HS-27A (cell line): ENCODE measurements around the gene FAM210B.
"Not testable (repeated sequence)": the region's sequence is repeated elsewhere in the genome, so short reads cannot be mapped to it uniquely, and the experiment has no call there.

Experiments used
- DNase-seq: peaks from one replicate; pipeline ENCODE4 v3.0.0-alpha.2; 2012; ENCODE audit warnings: low read depth, missing footprints

Gene FAM210B

GRCh38 chr20:56358600-56359211 lies at the start of gene FAM210B:
Gene FAM210B, plus strand, starts transcription at chr20:56358974. Its CDS starts 32 bp downstream, at chr20:56359006.
- peak; percentile 52 for DNase-seq

GRCh38 chr20:56316051-56316450 lies 42.7 kb upstream of the FAM210B start:
- DNase-seq: no peak

GRCh38 chr20:56316483-56316882 lies 42.3 kb upstream of the FAM210B start:
- no peak for DNase-seq

- DNase-seq: no peak
Observed at GRCh38 chr20:56322681-56323080, 36.1 kb upstream of the FAM210B start.

GRCh38 chr20:56323206-56323605 lies 35.6 kb upstream of the FAM210B start:
- no peak for DNase-seq

- no peak for DNase-seq
Observed at GRCh38 chr20:56323656-56324055, 35.1 kb upstream of the FAM210B start.

- DNase-seq: no peak
Observed at GRCh38 chr20:56324806-56325205, 34.0 kb upstream of the FAM210B start.

GRCh38 chr20:56328861-56329260 lies 29.9 kb upstream of the FAM210B start:
- DNase-seq: no peak

- DNase-seq: not testable (repeated sequence)
Observed at GRCh38 chr20:56336709-56337108, 22.1 kb upstream of the FAM210B start.

- DNase-seq: no peak
Observed at GRCh38 chr20:56342783-56343182, 16.0 kb upstream of the FAM210B start.

- no peak for DNase-seq
Observed at GRCh38 chr20:56343861-56344381, 14.9 kb upstream of the FAM210B start.

- DNase-seq: no peak
Observed at GRCh38 chr20:56345911-56346310, 12.9 kb upstream of the FAM210B start.

- DNase-seq: no peak
Observed at GRCh38 chr20:56347628-56348304, 11.0 kb upstream of the FAM210B start.

- DNase-seq: no peak
Observed at GRCh38 chr20:56348305-56348693, 10.5 kb upstream of the FAM210B start.

GRCh38 chr20:56348746-56349145 lies 10.0 kb upstream of the FAM210B start:
- no peak for DNase-seq

GRCh38 chr20:56350842-56351241 lies 7.9 kb upstream of the FAM210B start:
- DNase-seq: no peak

GRCh38 chr20:56352345-56353055 lies 6.3 kb upstream of the FAM210B start:
- DNase-seq: no peak

GRCh38 chr20:56353356-56353755 lies 5.4 kb upstream of the FAM210B start:
- no peak for DNase-seq

- no peak for DNase-seq
Observed at GRCh38 chr20:56358070-56358469, 704 bp upstream of the FAM210B start.

GRCh38 chr20:56359212-56360132 lies 698 bp downstream of the FAM210B start:
- DNase-seq: no peak

- no peak for DNase-seq
Observed at GRCh38 chr20:56360133-56360907, 1.5 kb downstream of the FAM210B start.
